ENCODE data around the gene JAZF1.

Gene JAZF1

DNA sequence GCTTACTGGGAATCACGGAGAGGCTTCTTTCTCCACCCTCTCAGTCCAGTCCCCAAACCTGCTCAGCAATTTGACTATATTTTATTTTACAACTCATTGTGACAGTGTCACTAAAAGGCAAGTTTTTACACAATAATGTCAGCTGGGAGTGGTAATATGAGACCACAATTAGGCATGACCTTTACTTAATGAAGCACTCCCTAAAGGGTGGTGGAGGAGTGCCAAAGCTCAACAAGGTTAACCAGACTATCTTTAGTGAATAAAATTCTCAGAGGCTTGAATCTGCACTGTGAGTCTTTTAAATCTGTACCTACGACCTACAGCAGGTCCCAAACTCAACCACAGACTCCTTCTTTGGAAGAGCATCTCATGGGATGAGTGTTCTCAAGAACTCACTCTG lies 225.0 kb downstream of the JAZF1 start:
- no peak for DNase-seq

DNA sequence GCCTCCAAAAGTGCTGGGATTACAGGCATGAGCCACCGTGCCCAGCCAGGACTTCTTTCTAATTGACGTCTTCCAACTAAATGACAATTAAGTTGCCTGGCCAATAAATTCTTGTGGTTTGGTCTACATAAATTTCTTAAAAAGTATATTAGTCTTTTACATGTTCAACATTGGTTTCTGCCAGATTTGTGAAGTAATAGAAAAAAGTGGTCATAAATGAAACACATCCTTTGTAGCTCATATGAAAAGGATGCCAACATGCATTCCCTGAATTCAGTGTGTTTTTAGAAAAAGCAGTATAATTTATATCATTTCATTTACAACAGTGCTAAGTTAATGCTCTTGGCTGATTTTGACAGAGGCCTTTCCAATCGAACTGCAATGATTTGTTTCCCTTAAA lies 225.6 kb downstream of the JAZF1 start:
- no peak for DNase-seq

DNA sequence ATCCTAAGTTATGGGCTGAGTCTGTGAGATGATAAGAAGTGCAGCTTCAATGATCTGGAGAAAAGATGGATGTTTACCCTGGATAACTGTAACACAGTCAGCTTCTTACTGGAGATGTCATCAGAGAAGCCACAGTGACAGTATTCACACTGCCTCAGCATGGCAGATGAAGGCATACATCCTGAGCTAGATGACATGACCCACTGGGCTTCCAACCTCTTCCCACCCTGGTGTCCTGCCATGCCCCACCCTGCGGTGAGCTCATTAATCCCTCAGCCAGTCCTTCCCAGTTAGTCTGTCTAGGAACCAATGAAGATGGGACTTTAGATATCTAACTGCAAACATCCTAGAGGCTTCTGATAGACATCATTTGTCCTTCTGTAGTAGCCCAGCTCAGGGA lies 226.8 kb downstream of the JAZF1 start:
- DNase-seq = no peak

DNA sequence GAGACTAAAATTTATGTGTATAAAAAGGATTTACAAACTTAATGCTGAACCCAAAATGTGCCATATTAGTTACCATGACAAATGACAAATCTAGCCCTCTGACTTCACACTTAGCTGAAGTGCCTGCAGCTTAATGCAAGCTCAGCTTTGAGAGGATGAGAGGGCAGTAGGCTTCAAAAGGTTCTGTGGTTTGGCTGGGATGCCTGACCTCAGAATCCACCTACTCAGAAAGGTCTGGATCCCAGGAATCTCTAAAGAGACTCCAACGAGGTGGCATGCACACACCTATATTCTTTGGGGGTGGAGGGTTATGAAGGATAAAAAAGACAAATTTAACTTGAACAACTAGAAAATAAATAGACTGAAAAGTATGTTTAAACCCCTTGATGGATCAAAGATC lies 227.2 kb downstream of the JAZF1 start:
- no peak for DNase-seq

DNA sequence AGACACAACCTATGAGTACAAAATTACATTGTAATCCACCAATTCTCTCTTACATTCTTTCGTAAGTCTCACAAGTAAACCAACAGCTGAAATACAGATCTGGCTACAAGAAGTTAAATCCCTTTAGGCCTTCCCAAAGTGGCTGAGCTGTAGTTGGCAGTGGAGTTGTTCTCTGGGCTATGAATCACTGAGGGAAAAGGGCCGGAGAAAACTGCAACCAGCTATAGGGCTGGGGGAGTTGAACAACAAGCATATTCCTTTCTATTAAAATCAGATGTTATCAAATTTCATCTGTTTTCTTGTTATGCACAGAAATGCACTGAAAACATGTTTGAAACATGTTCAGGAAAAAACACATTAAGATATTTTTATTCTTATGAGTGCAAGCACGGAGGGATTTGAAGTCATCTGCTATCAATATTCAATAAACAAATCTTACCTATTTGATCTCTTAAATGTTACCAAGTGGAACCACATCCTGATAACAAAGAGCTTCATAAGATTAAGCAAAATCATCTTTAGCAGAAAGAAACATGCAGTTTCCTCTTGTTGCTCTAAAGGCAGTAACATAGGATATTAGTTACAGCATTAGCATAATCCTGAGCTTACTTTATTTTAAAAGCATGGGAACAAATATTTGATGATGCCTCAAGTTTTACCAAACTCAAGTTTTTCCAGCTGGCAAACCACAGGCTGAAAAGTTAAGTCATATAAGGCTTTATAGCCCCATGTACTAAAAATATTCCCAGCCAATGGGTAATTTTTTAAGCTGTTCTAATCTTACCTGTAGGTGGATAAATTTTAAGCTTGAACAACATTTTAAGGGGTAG lies 227.9 kb downstream of the JAZF1 start:
- DNase-seq = no peak

DNA sequence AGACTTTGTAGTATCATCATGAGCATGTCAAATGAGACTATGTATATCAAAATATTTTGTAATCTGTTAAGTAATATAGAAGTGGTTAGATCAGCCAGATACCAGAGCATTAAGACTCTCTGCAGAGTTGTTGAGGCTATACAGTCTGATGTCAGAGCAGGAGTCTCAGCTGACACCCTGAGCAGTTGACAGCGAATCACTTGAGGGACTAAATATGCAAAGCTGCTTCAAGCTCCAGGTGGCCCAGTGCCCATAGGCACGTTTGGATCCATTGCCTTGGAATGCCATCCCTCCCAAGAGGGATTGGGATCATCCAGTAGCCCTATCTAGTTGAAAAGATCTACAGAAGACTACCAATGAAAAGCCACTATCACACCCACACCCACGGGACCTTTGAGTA lies 230.5 kb downstream of the JAZF1 start:
- no peak for DNase-seq

DNA sequence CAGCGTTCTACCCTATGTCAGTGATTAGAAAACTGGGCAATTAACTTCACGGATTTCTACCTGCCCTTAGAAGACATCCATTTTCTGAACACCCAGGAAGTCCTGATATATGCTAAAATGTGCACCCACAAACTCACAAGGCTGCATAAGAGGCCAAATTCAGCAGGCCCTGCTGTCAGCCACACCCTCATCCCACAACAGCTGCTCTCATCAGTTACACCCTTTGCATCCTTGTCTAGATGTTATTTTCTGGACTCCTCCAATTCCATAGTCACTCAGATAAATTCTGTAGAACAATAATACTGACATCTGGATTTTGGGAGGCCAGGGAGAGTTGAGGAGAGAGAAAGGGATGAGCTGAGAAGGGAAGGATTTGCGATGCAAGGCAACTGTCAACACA lies 231.7 kb downstream of the JAZF1 start:
- no peak for DNase-seq

DNA sequence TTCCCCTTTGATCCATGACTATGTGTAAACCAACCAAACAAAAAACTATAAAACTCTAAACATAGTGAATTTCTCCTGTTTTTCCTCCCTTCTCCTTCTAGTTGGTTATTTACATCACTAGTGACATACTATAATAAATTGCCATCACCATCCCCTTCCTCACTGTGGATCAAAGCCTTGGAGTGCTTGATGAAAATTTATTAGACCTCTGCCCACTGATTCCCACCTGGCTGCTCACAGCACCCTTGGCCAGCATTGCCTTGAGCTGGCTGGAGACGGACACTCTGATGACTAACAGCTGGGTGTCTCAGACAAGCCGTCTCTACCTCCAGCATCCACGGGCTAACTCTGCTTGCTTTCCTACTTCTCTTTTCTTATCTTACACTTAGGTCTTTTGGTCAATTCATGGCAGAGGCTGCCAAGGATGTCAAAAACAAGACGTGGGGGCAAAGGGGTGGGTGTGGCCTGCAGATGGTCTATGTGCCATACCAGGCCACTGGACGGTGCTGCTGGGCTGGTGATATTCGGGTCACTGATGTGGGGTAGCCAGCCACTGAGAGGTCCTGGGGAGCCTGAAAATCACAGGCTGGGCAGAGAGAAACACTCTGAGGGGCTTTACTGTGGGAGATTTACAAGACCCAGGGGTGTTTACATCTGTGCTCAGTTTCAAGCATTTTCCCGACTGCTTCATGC lies 232.9 kb downstream of the JAZF1 start:
- DNase-seq = no peak

DNA sequence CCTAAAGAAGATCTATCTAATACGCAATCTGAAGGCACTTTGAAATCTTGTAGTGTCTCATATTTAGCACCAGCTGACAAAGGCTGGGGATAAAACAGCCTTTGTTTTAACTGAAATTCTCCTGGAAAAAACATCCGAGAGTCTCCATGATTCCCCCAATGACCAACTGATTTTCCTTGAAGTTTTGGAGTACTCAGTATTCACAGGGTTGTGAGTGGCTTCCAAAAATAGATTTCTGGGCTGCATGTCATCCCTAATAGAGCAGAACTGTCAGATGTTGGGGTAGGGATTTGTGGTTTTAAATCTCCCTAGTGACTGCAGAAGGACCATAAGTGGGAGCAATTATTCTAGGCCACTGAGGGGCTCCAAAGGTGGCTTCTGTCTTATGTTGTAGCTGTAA lies 234.2 kb downstream of the JAZF1 start:
- DNase-seq = no peak

DNA sequence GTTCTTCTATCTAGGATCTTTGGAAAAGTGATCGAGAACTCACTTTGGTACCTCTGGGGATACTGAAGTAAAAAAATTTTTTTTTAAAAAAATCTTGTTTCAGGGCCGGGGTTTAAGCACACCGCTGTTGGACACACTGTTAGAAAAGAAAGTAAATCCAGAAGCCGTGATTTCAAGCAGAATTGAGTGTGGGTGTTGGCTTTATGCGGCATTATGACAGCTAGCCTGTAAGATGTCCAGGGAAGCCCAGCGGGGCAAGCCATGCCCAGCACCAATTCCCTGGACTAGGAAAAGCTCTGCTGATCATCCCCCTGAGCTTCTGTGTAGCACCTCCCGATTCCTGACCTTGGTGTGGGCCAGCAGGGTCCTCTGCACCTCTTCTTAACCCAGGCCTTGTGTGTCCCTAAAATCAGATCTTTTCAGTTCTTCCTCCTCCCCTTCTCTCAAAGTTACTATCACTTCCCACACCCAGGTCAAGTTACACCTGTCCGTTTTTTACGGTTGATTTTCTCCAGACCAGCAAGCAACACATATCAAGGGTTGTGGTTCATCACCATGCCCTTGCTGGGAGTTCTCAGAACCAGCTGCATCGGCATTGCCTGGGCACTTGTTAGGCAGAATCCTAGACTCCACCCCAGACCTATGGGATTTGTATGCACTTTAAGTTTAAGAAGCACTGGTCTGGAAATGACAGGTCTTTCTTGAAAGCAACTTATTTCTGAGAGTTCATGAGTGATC lies 235.4 kb downstream of the JAZF1 start:
- DNase-seq = no peak

DNA sequence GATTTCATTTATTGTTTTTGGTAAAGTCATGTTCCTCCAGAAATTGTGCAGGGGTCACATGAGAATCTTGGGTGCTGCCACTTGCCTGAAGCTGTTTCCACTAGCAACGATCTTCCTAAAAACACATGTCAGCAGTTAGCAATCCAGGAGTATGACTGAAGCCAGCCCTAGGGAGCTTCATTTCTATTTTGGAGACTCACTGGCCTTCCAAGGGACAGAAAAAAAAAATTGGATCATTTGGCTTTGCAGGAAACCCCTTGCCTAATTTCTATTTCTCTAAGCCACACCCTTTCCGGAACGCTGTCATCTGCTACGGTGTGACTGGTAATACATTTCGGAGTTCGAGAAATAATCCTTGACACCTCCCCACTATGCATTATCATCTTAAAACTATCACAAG lies 236.0 kb downstream of the JAZF1 start:
- no peak for DNase-seq

DNA sequence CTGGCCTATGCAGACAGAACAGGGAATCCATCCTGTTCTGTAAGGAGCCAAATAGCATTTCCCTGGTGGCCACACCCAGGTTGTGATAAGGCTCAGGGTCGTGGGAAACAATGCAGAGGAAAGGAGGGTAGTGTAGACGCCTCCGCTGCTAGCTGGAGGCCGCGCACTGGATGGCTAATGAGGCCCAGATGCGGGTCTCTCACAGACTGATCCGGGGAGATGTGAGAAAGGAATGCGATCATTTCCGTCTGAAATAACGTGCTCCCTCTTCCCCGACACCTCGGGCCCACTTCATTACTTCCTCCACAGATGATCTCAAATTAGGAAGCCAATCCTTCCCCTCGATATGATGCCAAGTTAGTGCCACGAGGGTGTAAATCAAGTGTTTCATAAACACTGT lies 237.4 kb downstream of the JAZF1 start:
- DNase-seq = no peak

DNA sequence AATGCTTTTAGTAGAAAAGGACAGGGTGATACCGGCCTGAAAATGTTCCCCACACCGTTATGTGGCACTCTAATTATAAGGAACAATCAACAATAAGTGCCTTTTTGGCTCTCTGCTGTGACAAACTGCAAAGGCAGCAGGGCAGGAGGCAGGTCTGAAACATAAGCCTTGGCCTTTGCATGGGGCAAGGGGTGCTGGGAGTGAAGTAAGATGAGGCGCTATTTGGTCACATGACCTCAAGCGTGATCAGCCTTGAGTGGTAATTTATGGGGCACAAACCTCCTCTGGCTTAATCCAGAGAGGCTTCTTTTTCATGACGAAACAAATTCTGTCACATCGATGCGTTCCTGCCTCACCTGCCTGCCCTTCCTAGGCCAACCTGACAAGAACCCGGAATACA lies 237.9 kb downstream of the JAZF1 start:
- no peak for DNase-seq

DNA sequence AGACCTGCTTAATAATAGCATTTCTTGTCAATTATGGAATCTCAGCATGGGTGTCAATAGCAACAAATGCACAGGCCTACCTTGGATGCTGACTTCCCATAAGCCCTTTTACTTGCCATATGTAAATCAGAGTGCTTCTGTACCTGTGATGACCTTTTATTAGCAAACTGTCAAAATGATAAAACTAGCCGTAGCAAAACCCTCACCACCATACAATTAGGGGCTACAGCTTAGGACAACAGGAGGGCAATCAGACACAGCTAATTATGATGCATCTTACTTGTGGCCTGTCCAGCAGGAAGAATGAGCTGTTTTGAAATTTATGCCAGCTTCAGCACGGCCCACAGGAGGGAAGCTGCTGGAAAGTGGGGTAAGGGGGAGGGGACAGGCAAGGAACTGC lies 239.1 kb downstream of the JAZF1 start:
- DNase-seq = peak; percentile 42

DNA sequence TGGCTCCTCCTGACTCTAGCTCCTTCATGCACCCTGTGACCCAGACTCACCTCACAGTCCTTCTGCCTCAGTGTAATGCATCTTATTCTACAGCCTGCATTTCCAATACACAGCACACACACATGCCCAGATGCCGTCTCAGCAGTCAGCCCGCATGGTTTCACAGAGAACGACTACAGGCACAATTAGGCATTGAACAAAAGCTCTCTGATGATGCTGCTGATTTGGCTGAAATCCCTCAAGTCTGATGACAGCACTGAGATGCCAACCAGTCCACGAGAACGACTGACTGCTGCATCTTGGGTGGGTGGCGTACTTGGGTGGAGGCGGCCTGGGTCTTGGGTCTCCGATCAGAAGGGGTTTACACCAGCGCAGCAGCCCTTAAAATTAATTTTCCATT lies 240.3 kb downstream of the JAZF1 start:
- DNase-seq = no peak

DNA sequence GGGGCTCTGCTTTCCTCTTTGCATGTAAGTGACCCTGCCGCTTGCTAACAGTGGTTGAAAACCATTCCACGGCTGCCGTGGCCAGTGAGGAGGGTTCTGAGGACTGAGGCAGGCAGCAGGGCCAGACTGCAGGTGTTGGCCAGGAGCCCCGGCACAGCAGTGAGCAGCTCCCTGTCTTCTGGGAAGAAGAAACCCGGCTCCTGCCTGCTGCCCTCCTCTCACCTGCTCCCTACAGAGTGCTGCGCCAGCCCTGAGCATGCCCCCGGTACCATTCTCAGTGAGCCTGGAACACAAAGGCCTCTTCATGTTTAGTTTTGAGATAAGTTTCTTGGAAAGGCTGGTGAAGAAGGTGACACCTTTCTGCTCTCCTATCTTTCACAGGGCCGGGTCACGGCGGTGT lies 240.7 kb downstream of the JAZF1 start:
- no peak for DNase-seq

DNA sequence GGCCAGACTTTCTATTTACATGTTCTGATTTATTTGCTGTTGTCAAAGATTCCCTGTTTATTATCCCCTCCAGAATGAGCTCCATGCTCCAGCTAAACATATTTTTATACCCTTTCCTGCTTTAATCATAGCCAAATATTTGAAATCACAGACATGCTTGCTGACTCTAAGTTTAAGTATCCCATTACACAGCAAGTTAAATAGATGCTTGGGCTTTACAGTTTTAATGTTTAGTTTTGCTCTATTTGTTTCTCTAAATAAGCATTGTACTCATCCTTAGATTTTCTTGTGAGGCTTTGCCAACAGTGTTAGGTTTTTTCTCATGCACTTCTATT lies 243.9 kb downstream of the JAZF1 start:
- DNase-seq = no peak

DNA sequence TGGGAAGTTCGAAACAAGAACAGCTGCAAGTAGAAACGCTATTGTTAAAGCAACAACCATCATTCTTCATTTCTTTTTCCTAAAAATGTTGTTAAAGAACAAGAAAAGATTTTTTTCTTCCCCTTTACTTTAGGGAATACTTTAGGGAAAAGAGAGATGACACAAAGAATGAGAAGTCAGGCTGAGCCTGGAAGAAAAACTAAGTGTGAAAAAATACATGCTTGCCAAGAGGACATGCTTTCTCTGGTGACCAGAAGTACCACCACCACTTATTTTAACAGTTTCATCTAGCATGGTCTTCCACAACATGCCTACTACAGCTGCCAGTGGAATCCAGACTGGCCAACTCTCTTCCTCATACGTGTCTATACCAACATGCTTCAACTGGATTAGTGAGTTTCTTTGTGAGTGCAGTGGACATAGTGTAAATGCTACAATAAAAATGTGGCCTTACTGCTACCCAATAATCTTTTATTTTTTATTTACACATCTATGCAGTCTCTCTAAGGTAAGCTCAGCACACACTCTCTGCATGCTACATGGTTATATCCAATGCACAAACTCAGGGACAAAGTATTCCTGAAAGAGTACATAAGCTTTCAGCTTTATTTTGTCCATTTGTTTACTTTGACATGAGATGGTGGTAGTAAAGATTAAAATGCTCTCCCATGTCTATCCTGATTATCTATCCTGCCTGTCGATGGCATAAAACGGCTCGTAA lies 244.4 kb downstream of the JAZF1 start:
- DNase-seq = no peak

DNA sequence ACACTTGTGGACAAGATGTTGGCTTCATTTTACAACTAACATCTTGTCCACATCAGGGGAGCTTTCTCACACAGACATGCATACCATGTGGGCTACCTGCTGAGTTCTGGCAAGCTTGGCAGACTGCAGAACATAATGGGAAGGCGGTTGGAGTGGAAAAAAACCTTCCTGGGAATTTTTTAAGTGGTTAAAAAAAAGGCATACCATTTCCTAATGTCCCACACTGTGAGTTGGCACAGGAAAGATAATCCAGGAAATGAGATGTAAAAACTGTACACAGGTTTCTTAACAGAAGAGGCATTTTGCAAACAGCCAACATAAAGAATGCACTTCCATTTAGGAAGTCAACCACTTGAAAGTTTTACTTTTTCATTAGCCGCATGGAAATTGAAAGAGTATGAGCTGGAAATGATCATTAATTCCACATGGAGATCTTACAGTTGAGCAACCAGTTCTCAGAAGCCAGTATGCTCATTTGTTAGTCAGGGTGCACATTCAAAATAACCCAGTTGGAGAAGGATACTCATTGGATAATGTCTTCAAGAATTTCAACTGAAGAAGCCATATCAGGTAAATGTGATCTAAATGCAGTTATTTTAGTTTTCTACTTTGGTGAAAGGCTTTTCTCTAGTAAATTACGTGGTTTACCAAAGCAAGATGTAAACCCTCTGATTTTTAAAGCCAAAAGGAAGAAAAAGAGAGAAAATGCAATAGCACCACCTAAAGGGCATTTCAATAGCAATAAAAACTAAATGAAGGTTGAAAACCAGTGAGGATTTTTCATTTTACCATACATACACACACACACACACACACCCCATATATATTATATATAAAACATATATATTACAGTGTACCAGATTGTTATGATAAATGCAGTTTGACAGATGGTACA lies 246.7 kb downstream of the JAZF1 start:
- DNase-seq = peak; percentile 7

DNA sequence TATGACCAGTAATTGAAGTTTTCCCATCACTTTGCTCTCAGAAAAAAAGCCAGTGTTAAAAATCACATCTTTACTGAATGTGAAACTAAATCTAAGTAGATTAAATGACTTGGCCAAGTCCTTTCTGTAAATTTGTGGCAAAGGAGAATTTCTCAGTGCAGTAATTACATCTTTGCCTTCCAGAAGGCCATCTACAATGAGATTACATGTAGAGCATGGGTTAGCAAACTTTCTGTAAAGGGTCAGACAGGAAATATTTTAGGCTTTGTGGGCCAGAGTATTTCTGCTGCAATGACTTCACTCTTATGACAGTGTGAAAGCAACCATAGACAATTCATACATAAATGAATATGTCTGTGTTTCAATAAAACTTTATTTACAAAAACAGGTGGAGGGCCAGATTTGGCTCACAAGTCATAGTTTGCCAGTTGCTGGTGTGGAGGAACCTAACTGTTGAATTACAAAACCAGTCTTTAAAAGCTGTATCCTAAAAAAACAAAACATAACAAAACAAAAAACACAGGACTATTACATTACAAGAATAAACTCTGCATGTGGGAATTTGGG lies 249.6 kb downstream of the JAZF1 start:
- DNase-seq = no peak

DNA sequence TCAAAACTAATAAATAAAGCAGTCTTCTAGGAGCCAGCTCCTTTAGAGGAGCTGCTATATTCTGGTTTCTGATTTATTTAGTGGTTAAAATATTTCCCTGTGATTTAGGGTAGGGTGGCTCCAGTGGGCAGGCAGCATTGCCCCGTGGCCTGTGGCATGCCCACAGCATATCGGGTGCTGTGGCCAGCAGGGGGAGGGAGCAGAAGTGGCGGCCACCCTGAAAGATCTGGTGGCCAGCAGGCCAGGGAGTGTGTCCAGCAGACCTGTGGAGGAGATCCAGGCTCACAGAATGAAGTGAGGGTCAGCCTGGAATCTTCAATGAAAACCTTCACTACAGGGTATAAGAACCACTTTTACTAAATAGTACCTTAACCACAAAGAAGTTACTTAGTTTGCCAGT lies 251.5 kb downstream of the JAZF1 start:
- no peak for DNase-seq

DNA sequence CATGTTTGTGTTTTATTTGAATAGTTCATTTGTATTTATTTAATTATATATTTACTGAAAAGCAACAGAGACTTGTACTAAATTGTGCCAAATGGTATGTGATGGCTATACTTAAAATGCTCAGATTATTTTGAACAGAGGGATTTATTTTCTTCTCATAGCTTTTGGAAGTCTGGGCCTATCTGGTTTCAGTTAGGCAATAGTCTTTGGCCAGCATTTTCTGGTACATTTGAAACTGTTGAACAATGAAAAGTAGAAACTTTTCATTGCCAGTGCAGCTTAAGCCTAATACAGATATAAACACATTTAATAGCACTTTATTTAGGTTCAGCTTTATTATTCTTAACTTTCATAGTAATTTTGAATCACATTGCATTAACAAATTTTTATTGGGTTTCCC lies 252.6 kb downstream of the JAZF1 start:
- no peak for DNase-seq

Data from NCI-H146 (cell line).